Mucosa of rectum (tissue), 2 donors: Measurements from ENCODE around the gene ADGRG1.
A peak's percentile ranks its signal among the peaks of the same experiment; 100 is the strongest.

Experiments
- H3K27ac ChIP-seq, 2 donors: one replicate each; pipeline ENCODE4 v1.7.0; 2013; ENCODE audit warnings: inconsistent platforms in 2 of 2, low read depth in 2 of 2, low read length in 2 of 2
- H3K27me3 ChIP-seq, 2 donors: one replicate each; pipeline ENCODE4 v1.7.0; 2013; ENCODE audit warnings: low read length in 2 of 2; ENCODE audit not compliant: control insufficient read depth in 2 of 2, insufficient read depth in 2 of 2
- H3K36me3 ChIP-seq, 2 donors: one replicate each; pipeline ENCODE4 v1.7.0; 2013; ENCODE audit warnings: low read length in 2 of 2; ENCODE audit not compliant: control insufficient read depth in 2 of 2, insufficient read depth in 2 of 2
- H3K4me1 ChIP-seq, 2 donors: one replicate each; pipeline ENCODE4 v1.7.0; 2013; ENCODE audit warnings: low read length in 2 of 2, mild to moderate bottlenecking in 1 of 2; ENCODE audit not compliant: control insufficient read depth in 2 of 2, insufficient read depth in 2 of 2
- H3K4me3 ChIP-seq, 2 donors: one replicate each; pipeline ENCODE4 v1.7.0; 2013; ENCODE audit warnings: low read length in 2 of 2
- H3K9ac ChIP-seq, 2 donors: one replicate each; pipeline ENCODE4 v1.7.0; 2013; ENCODE audit warnings: low read length in 2 of 2, low read depth in 1 of 2, mild to moderate bottlenecking in 1 of 2
- H3K9me3 ChIP-seq, 2 donors: one replicate each; pipeline ENCODE4 v1.7.0; 2013; ENCODE audit warnings: low read length in 2 of 2; ENCODE audit not compliant: control insufficient read depth in 2 of 2
- donor health status: healthy.
- donor health status: Normal muscosa, but diverticular disease.

Gene ADGRG1

DNA sequence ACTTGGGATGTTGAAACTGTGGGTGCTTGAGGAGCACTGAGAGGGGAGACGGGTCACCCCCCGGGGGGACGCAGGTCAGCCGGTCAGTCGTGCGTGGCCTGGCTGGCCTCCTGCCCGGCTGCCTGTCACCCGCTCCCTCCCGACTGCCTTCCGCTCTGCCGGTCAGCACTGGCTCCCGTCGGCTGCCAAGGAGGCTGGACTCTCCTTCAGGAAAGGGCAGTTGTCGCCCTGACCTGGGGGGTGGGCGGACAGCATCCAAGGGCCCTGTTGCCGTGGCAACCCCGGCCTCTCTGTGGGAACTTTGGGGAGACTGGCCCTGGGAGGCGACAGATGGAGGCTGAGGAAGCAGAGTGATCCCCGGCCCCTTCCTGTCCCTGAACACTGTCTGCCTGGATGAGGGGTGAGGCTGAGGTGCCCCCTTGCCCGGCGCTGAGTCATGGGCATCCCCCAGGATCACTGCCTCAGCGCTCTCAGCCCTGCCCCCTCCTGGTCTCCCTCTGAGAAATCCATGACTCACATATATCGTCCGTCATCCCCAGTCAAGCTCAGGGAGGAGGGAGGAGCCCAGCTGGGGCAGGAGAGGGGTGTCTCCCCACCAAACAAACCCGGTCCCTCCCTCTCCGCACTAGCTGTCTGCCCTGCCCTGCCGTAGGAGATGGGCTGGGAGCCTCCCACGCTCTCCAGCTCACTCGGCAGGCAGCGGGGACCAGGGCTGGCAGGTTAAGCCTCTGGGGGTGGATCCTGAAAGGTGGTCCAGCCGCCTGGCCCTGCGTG, at the start of gene ADGRG1:
TSS of gene ADGRG1 (plus strand) at position 623 of the 774 bp plus-strand sequence. CDS start 21,658 bp downstream, outside the sequence.
- Histone ChIP-seq H3K4me3 (peak within 1 kb of the TSS in 1 of 2 donors; percentile 23), H3K9me3 (no peaks in the 10 kb centered on the region), H3K36me3 (peaks cover 0 to 5% of the 10 kb centered on the region in 2 donors), H3K27me3 (peaks cover 0 to 2% of the 10 kb centered on the region in 2 donors), H3K27ac (peak within 1 kb of the TSS; percentile 35 to 49), H3K4me1 (peaks cover 6 to 12% of the 10 kb centered on the region in 2 donors), H3K9ac (peak within 1 kb of the TSS in 1 of 2 donors; percentile 14)

DNA sequence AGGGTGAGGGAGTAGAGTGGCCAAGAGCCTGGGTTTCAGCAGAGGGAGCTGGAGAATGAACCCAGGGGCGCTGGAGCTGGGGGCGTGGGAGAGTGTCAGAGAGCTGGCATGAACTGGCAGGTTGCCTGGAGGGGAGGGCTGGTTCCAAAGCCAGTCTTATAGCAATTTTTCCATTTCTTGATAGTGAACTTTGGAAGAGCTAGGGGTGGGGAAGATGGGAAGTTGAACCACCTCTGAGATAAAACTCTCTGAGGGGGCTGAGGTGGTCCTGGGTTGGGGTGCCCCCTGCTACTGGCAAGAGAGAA, 49.1 kb upstream of the ADGRG1 start:
- H3K9me3 ChIP-seq, result no peaks in the 10 kb centered on the region
- H3K27me3 ChIP-seq, result no peaks in the 10 kb centered on the region
- no peaks in the 10 kb centered on the region for H3K4me1 ChIP-seq
- no peak overlapping the region for H3K27ac ChIP-seq
- no peak overlapping the region for H3K9ac ChIP-seq
- no peak overlapping the region for H3K4me3 ChIP-seq
- H3K36me3 ChIP-seq, result no peaks in the 10 kb centered on the region

DNA sequence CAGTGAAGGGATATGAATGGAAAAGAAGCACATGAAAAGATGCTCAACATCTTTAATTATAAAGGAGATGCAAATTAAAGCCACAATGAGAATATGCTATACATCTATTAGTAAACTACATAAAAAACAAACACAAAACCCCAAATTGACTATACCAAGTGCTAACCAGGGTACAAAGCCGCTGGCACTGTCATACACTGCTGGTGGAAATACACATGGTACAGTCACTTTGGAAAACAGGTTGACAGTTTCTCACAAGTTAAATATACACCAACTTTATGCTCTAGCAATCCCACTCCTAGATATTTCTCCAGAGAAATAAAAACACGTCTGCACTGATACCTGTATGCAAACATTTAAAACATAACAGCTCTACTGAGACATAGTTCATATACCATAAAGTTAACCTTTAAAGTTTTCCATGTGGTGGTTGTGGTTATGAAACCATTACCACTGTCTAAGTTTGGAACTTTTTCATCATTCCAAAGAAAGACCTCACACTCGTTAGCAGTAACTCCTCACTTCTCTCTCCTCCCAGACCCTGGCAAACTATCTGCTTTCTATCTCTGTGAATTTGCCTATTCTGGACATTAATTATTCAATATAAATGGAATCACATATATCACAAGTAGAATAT, 43.3 kb upstream of the ADGRG1 start:
- Histone ChIP-seq H3K9ac (no peak overlapping the region), H3K9me3 (no peaks in the 10 kb centered on the region), H3K4me3 (no peak overlapping the region), H3K27me3 (no peaks in the 10 kb centered on the region), H3K4me1 (no peaks in the 10 kb centered on the region), H3K36me3 (no peaks in the 10 kb centered on the region), H3K27ac (no peak overlapping the region)

DNA sequence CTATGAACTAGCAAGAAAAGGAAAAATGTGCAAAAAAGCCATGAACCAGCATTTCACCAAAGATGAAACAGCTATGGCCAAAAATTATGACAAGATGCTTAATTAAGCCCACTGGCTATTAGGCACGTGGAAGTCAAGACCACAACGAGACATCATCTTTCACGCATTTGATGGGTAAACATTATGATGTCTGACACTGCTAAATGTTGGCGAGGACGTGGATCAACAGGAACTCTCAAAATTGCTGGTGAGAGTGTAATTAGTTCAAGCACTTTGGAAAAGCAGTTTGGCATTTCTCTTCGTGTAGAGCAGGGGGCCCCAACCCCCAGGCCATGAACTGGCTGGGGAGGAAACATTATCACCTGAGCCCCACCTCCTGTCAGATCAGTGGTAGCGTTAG, 39.6 kb upstream of the ADGRG1 start:
- Histone ChIP-seq H3K27ac (no peak overlapping the region), H3K9me3 (no peaks in the 10 kb centered on the region), H3K4me1 (peaks cover 0 to 6% of the 10 kb centered on the region in 2 donors), H3K27me3 (no peaks in the 10 kb centered on the region), H3K4me3 (no peak overlapping the region), H3K36me3 (no peaks in the 10 kb centered on the region), H3K9ac (no peak overlapping the region)

DNA sequence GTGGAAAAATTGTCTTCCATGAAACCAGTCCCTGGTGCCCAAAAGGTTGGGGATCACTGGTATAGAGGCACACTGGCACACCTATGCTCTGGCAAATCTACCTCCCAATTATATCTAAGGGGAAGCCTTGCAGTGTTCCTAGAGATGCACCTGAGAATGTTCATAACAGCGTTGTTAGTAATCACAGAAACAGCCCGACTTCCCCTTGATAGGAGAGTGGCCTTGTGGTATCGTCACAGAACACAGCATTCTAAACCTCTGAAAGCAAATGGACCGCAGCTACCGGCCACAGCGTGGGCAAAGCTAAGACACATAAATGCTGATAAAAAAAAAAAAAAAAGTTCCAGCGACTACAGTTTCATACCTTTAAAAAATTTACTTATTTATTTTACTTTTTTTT, 39.1 kb upstream of the ADGRG1 start:
- Histone ChIP-seq H3K27me3 (no peaks in the 10 kb centered on the region), H3K4me1 (peaks cover 0 to 6% of the 10 kb centered on the region in 2 donors), H3K27ac (no peak overlapping the region), H3K4me3 (no peak overlapping the region), H3K9ac (no peak overlapping the region), H3K36me3 (no peaks in the 10 kb centered on the region), H3K9me3 (no peaks in the 10 kb centered on the region)

DNA sequence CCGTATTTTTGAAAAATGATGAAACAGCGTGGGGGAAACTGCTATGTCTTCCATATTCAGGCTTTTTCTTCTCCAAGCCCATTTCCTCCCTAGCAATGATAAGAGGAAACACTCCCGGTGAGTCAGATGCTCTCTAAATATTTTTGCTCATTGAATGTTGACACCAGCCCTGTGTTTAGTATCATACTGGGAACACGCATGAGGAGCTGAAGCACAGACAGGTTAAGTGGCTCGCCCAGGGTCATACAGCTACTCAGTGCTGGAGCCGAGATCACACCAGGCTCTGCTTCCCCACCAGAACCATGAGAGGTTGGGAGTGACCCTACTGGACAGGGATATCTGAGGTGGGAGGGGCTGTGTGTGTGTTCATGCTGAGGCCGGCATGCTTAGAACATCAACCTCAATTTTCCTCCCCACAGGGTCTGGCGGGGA, 37.8 kb upstream of the ADGRG1 start:
- no peaks in the 10 kb centered on the region for H3K27me3 ChIP-seq
- H3K4me1 ChIP-seq, result peaks cover 0 to 6% of the 10 kb centered on the region in 2 donors
- H3K9ac ChIP-seq, result no peak overlapping the region
- H3K9me3 ChIP-seq, result no peaks in the 10 kb centered on the region
- no peak overlapping the region for H3K27ac ChIP-seq
- no peak overlapping the region for H3K4me3 ChIP-seq
- no peaks in the 10 kb centered on the region for H3K36me3 ChIP-seq

DNA sequence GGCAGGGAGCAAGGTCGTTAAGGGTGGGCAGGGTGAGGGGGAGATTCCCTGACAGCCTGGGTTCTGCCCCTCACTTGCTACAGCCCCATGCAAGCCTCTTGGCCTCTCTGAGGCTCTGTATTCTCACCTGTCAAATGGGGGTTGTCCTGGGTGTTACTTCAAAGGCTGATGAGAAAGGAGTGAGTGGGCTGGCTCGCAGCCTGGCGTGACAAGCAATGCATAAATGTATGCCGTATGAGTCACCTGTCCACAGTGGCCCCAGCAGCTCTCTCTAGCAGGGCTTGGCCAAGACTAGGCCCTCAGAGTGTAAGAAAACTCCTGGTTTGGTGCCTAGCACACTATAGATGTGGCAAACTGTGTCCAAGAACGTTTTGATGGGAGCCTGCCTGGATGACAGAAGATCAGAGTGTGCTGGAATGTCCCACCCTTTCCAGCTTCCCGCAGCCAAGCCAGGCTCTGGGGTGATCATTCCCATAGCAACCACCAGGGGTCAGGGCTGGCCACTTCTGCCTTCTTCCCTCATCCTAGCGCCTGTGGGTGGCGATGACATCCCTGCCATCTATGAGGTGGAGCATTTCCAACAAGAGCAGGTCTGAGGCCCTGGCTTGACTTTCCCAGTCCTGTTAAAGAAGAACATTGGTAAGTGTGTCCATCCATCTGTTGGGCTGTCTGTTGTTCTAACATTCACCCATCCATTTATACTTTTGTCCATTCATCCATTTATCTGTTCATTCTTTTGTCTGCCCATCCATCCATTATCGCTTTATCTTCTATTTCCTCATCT, 37.2 kb upstream of the ADGRG1 start:
- H3K27me3 ChIP-seq, result no peaks in the 10 kb centered on the region
- no peaks in the 10 kb centered on the region for H3K9me3 ChIP-seq
- H3K36me3 ChIP-seq, result no peaks in the 10 kb centered on the region
- no peak overlapping the region for H3K9ac ChIP-seq
- H3K4me1 ChIP-seq, result peaks cover 0 to 6% of the 10 kb centered on the region in 2 donors
- no peak overlapping the region for H3K27ac ChIP-seq
- no peak overlapping the region for H3K4me3 ChIP-seq

DNA sequence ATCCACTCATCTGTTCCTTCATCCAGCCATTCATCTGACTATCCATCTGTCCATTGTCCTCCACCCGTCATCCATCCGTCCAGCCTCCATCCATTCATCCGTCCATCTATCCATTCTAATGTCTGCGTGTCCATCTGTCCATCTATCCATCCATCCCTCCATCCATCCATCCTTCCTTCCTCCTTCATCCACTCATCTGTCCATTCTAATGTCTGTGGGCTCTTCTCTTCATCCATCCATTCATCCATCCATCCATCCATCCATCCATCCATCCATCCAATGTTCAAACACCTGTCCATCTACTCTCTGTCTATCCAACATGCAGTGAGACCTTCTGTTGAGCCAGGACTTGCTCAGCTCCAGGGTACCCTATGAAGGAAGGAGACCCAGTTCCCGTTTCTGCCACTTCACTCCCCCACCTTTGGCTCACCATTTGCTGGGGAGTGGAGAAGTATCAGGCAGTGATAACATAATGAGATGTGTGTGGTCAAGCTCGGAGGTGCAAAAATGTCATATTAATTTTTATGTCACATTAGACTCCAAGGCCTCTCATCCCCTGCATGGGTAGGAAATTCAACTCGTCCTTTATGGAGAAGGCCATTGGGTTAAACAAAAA, 36.5 kb upstream of the ADGRG1 start:
- no peak overlapping the region for H3K9ac ChIP-seq
- H3K4me3 ChIP-seq, result no peak overlapping the region
- no peak overlapping the region for H3K27ac ChIP-seq
- H3K27me3 ChIP-seq, result no peaks in the 10 kb centered on the region
- peaks cover 0 to 6% of the 10 kb centered on the region in 2 donors for H3K4me1 ChIP-seq
- H3K9me3 ChIP-seq, result no peaks in the 10 kb centered on the region
- H3K36me3 ChIP-seq, result no peaks in the 10 kb centered on the region

DNA sequence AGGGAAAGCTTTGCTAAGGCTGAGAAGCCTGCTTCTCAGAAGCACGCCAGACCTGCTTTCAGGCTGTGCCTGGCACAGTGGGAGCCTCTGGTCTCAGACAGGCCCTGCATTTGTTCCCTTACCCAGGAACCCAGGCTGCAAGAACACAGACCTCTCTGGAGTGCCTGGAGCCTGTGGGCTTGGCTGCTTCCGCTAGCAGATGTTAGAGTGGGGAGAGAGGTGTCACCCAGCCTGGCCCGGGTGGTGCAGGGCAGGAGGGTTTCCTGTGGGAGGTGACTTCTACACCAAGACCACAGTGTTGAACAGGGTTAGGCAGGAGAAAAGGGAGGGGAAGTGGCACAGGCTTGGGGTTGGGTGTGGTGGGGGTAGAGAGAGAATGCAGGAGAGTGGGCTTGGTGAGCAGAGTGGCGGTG, 35.8 kb upstream of the ADGRG1 start:
- Histone ChIP-seq H3K27ac (peak overlapping the region in 1 of 2 donors; percentile 24), H3K4me1 (peaks cover 0 to 6% of the 10 kb centered on the region in 2 donors), H3K4me3 (no peak overlapping the region)

More for the DNA sequence above, 35.8 kb upstream of the ADGRG1 start:
- Histone ChIP-seq H3K36me3 (no peaks in the 10 kb centered on the region), H3K9ac (no peak overlapping the region), H3K9me3 (no peaks in the 10 kb centered on the region), H3K27me3 (no peaks in the 10 kb centered on the region)
